C4-2B (cell line): ENCODE results near the gene UNC79.

Experiments
- H3K27ac ChIP-seq: fragments of 450-650 bp; 2 replicates; pipeline ENCODE4 v1.5.1; 2017
- CTCF ChIP-seq: fragments of 450-650 bp; conservative IDR thresholded peaks from 2 replicates; pipeline ENCODE4 v1.5.1; 2017; ENCODE audit warnings: mild to moderate bottlenecking
- ZFX ChIP-seq: fragments of 450-650 bp; IDR thresholded peaks from 2 replicates; pipeline ENCODE4 v1.6.1; 2017

Gene UNC79

DNA sequence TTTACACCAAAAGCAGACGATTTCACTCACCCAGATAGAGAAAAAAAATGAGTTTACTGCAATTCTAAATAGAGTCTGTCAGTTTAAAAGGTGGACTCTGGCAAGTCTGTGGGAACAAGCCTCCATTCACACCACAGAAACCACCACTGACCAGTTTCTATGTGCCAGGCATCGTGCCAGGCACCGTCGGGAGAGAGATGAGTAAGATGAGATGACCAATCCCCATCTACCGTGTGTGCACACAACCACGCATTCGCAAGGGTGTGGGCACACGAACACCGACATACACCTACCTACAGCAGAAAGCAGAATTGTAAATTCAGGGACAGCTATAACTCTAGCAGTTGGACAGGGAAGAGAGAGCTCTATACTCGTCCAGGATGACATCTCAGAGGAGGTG lies 299.3 kb downstream of the UNC79 start:
- TF ChIP-seq CTCF (no peak), ZFX (no peak)
- H3K27ac ChIP-seq: no peak overlapping the region

- TF ChIP-seq CTCF: no peak
- TF ChIP-seq ZFX: no peak
Measured at GRCh38 chr14:93731753-93732152, 301.0 kb downstream of the UNC79 start.

DNA sequence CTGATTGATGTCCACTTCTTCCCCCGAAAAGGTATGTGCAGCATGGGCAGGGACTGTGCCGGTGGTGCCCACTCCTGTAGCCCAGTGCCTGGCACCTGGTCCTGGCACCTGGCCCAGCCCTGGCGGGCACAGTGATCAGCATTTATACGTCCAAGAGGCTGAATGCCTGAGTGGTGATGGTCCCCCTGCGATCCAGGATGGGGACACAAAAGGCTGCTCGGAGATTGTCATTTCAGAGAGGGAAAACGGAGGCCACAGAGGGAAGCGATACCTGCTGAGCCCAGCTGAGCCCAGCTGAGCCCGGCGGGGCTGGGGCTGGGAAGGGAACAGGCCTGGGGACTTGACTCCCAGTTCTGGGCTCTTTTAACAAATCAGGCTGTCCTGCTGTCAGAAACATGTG lies 301.8 kb downstream of the UNC79 start:
- H3K27ac ChIP-seq: no peak overlapping the region
- TF ChIP-seq CTCF: no peak
- no peak for TF ChIP-seq ZFX

More at GRCh38 chr14:93731753-93732152, 301.0 kb downstream of the UNC79 start:
- no peak overlapping the region for H3K27ac ChIP-seq

DNA sequence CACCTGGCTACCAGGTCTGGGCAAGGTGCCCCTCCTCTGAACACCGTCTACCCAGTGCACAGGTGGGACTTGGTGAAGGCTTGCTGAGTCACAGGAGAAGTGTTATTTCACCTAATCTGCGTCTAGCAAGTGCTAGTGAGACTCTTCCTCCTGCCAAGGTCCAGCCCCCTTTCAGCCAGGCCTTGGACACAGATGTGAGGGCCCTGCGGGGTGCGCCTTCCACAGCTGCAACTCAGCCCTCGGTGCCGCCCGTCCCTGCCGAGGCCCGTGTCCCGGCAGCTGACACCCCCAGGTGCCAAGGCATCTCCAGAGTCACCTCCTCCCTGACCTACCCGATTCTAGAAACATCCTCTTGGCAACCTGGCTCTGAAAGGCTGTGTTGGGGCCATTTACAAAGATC lies 302.5 kb downstream of the UNC79 start:
- TF ChIP-seq CTCF: no peak
- TF ChIP-seq ZFX: no peak
- H3K27ac ChIP-seq: no peak overlapping the region

- H3K27ac ChIP-seq: no peak overlapping the region
- TF ChIP-seq ZFX (no peak), CTCF (no peak)
Measured at GRCh38 chr14:93733631-93734030, 302.9 kb downstream of the UNC79 start.

DNA sequence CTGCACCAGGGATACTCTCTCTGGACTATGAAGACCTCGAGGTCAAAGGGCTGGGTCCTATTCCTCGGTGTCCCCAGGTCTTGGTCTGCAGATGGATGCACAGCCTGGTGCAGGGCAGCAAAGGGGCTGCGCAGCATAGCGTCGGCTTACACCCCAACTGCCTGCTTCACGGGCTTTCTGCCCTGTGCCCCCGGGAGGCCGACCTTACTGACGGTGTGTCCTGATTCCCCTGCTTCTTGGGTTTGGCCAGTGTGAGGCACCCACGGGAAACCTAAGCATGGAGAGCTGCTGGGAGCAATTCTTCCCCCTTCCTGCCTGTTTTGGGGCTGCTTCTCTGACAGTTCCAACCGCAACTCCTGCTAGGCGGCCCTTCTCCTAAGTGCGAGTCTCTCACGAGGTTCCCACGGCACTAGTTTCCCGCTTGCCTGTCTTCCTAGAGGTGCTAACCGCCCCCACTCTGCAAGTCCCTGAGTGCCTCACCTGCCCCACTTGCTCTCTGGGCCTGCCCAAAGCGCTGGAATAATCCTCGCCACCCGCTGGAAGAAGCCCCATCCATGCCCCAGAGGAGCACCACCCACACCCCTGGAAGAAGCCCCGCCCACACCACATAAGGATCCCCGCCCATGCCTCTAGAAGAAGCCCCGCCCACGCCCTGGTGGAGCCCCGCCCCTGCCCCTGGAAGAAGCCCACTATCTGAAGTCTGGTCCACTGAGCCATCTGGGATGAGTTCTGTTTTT lies 303.5 kb downstream of the UNC79 start:
- no peak for TF ChIP-seq CTCF
- TF ChIP-seq ZFX: no peak
- H3K27ac ChIP-seq: no peak overlapping the region

- H3K27ac ChIP-seq: no peak overlapping the region
- TF ChIP-seq CTCF (no peak), ZFX (no peak)
Measured at GRCh38 chr14:93735206-93735605, 304.5 kb downstream of the UNC79 start.
